H9 (cell line): Measurements from ENCODE around the gene CCDC170. TPM values are rescaled to one million over a fixed set of nuclear protein-coding genes. Genes with fewer than 3 reads are reported as not detected.

ENCODE experiments used
- DNase-seq: peaks from one replicate; pipeline ENCODE4 v3.0.0-alpha.2; 2017
- H2AFZ ChIP-seq: one replicate; pipeline ENCODE4 v1.6.1; 2013; ENCODE audit warnings: mild to moderate bottlenecking, low read length, control low read depth, moderate library complexity
- H2AK5ac ChIP-seq: 2 replicates; pipeline ENCODE4 v1.6.1; 2013; ENCODE audit warnings: low read length, control low read depth, mixed read lengths; ENCODE audit not compliant: insufficient read length
- H2BK120ac ChIP-seq: one replicate; pipeline ENCODE4 v1.6.1; 2013; ENCODE audit warnings: low read depth, mild to moderate bottlenecking, low read length, control low read depth, inconsistent platforms; ENCODE audit not compliant: poor library complexity, severe bottlenecking
- H2BK12ac ChIP-seq: 2 replicates; pipeline ENCODE4 v1.6.1; 2013; ENCODE audit warnings: low read length, control low read depth, mixed read lengths, low read depth; ENCODE audit not compliant: insufficient read length
- H2BK15ac ChIP-seq: 2 replicates; pipeline ENCODE4 v1.6.1; 2013; ENCODE audit warnings: low read depth, low read length, control low read depth
- H2BK20ac ChIP-seq: one replicate; pipeline ENCODE4 v1.6.1; 2013; ENCODE audit warnings: low read depth, mild to moderate bottlenecking, low read length, control low read depth, inconsistent platforms; ENCODE audit not compliant: poor library complexity, severe bottlenecking
- H2BK5ac ChIP-seq: 2 replicates; pipeline ENCODE4 v1.6.1; 2013; ENCODE audit warnings: low read length, control low read depth, mixed read lengths; ENCODE audit not compliant: insufficient read length
- H3K14ac ChIP-seq: 2 replicates; pipeline ENCODE4 v1.6.1; 2013; ENCODE audit warnings: low read length, control low read depth; ENCODE audit not compliant: insufficient read depth
- H3K18ac ChIP-seq: 2 replicates; pipeline ENCODE4 v1.6.1; 2013; ENCODE audit warnings: low read depth, mild to moderate bottlenecking, mixed read lengths, low read length, control low read depth; ENCODE audit not compliant: insufficient read length
- H3K23ac ChIP-seq: 2 replicates; pipeline ENCODE4 v1.6.1; 2013; ENCODE audit warnings: low read length, control low read depth, mixed read lengths, low read depth; ENCODE audit not compliant: insufficient read length
- H3K23me2 ChIP-seq: 2 replicates; pipeline ENCODE4 v1.6.1; 2013; ENCODE audit warnings: low read depth, mild to moderate bottlenecking, mixed read lengths, low read length, control low read depth; ENCODE audit not compliant: insufficient read length, poor library complexity, severe bottlenecking
- H3K27ac ChIP-seq: 2 replicates; pipeline ENCODE4 v1.5.1; 2013; ENCODE audit warnings: low read length, control low read depth, mixed read lengths, low read depth; ENCODE audit not compliant: insufficient read length
- H3K27me3 ChIP-seq: 2 replicates; pipeline ENCODE4 v1.6.1; 2013; ENCODE audit warnings: low read length, control low read depth, inconsistent platforms; ENCODE audit not compliant: insufficient read depth
- H3K4ac ChIP-seq: 2 replicates; pipeline ENCODE4 v1.6.1; 2013; ENCODE audit warnings: low read depth, mild to moderate bottlenecking, control low read depth, inconsistent platforms, low read length, moderate library complexity
- H3K4me1 ChIP-seq: 2 replicates; pipeline ENCODE4 v1.6.1; 2013; ENCODE audit warnings: low read length, control low read depth, inconsistent platforms; ENCODE audit not compliant: insufficient read depth
- H3K4me2 ChIP-seq: 2 replicates; pipeline ENCODE4 v1.6.1; 2013; ENCODE audit warnings: low read length, control low read depth, mixed read lengths; ENCODE audit not compliant: insufficient read length, insufficient read depth
- H3K56ac ChIP-seq: 2 replicates; pipeline ENCODE4 v1.6.1; 2013; ENCODE audit warnings: low read depth, mild to moderate bottlenecking, mixed read lengths, low read length, control low read depth; ENCODE audit not compliant: insufficient read length
- H3K79me1 ChIP-seq: 2 replicates; pipeline ENCODE4 v1.6.1; 2013; ENCODE audit warnings: low read depth, mild to moderate bottlenecking, moderate library complexity, low read length, control low read depth, inconsistent platforms; ENCODE audit not compliant: insufficient read depth, poor library complexity, severe bottlenecking
- H3K79me2 ChIP-seq: 2 replicates; pipeline ENCODE4 v1.6.1; 2013; ENCODE audit warnings: low read length, control low read depth, inconsistent platforms; ENCODE audit not compliant: insufficient read depth
- H3K9ac ChIP-seq: 2 replicates; pipeline ENCODE4 v1.6.1; 2013; ENCODE audit warnings: low read length, control low read depth, mixed read lengths; ENCODE audit not compliant: insufficient read length; ENCODE audit errors: extremely low read depth
- H3K9me3 ChIP-seq: one replicate; pipeline ENCODE4 v1.6.1; 2013; ENCODE audit warnings: low read depth, low read length, inconsistent platforms; ENCODE audit not compliant: control insufficient read depth
- H3T11ph ChIP-seq: one replicate; pipeline ENCODE4 v1.6.1; 2013; ENCODE audit warnings: mild to moderate bottlenecking, low read length, control low read depth, inconsistent platforms
- H4K20me1 ChIP-seq: one replicate; pipeline ENCODE4 v1.6.1; 2013; ENCODE audit not compliant: control insufficient read depth, insufficient read length, insufficient read depth
- H4K5ac ChIP-seq: 2 replicates; pipeline ENCODE4 v1.6.1; 2013; ENCODE audit warnings: low read depth, mild to moderate bottlenecking, mixed read lengths, low read length, control low read depth; ENCODE audit not compliant: insufficient read length
- H4K8ac ChIP-seq: replicated peaks from 2 replicates; pipeline ENCODE4 v1.6.1; 2013; ENCODE audit warnings: low read length, control low read depth, mixed read lengths, low read depth; ENCODE audit not compliant: insufficient read length
- H4K91ac ChIP-seq: 2 replicates; pipeline ENCODE4 v1.6.1; 2013; ENCODE audit warnings: low read depth, mild to moderate bottlenecking, moderate library complexity, mixed read lengths, low read length, control low read depth; ENCODE audit not compliant: insufficient read length
- H3K27ac Mint-ChIP-seq, 3 experiments: 2 replicates in 2 of 3; 3 replicates in 1 of 3; pipeline ENCODE4 v1.8.0; 2020 to 2021; ENCODE audit warnings: mixed read lengths in 3 of 3, mild to moderate bottlenecking in 1 of 3, moderate library complexity in 1 of 3
- H3K27me3 Mint-ChIP-seq: 2 replicates; pipeline ENCODE4 v1.8.0; 2021; ENCODE audit warnings: low read depth, mild to moderate bottlenecking, moderate library complexity, mixed read lengths
- H3K36me3 Mint-ChIP-seq, 3 experiments: 2 replicates in 2 of 3; 3 replicates in 1 of 3; pipeline ENCODE4 v1.8.0; 2020 to 2021; ENCODE audit warnings: low read depth in 3 of 3, mixed read lengths in 3 of 3; ENCODE audit not compliant: insufficient read depth in 1 of 3
- H3K4me1 Mint-ChIP-seq, 2 experiments: 2 replicates each; pipeline ENCODE4 v1.8.0; 2020; ENCODE audit warnings: mixed read lengths in 2 of 2
- H3K4me3 Mint-ChIP-seq, 2 experiments: 2 replicates in 1 of 2; 3 replicates in 1 of 2; pipeline ENCODE4 v1.8.0; 2020 to 2021; ENCODE audit warnings: mild to moderate bottlenecking in 2 of 2, mixed read lengths in 2 of 2, moderate library complexity in 1 of 2
- H3K9me3 Mint-ChIP-seq, 2 experiments: 2 replicates in 1 of 2; 3 replicates in 1 of 2; pipeline ENCODE4 v1.8.0; 2020; ENCODE audit warnings: mild to moderate bottlenecking in 2 of 2, mixed read lengths in 2 of 2, moderate library complexity in 1 of 2
- WGBS: extraction: QIAGEN DNeasy Blood & Tissue Kit; methylation state at CpG from one replicate; pipeline ENCODE4 v1.1.7; 2013; ENCODE audit warnings: missing lambda C conversion rate, low lambda C conversion rate, mixed read lengths; ENCODE audit not compliant: insufficient read length; ENCODE audit errors: extremely low coverage; 5-methylcytosine and 5-hydroxymethylcytosine counted together
- total RNA-seq: library from RNA; stranded (reverse); gene quantifications from 2 replicates; pipeline ENCODE4 v1.2.1, GENCODE V29; 2021
- TF ChIP-seq, protein P1 (sequence below): fragments of 200-600 bp; sonication (generic); conservative IDR thresholded peaks from 3 replicates; pipeline ENCODE4 v1.8.0; 2021; ENCODE audit warnings: antibody characterized with exemption, mild to moderate bottlenecking

The CCDC170 gene
- total RNA-seq, 1 experiment from 2014 or later, result 0.07 TPM

DNA sequence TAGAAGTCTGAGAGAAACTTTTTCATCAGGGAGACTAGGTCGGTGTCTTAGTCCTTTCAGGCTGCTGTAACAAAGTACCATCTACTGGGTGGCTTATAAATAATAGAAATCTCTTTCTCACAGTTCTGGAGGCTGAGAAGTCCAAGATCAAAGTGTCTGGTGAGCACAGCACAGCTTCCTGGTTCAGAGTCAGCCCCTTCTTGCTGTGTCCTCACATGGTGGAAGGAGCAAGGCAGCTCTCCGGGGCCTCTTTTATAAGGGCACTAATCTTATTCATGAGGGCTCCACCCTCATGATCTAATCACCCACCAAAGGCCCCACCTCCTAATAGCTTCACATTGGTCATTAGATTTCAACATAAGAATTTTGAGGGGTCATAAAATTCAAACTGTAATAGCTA is 122.8 kb downstream of the CCDC170 start:
- no peak overlapping the region for H4K91ac ChIP-seq
- H3K14ac ChIP-seq, result no peak overlapping the region
- Mint-ChIP-seq H3K4me3 (no peak overlapping the region), H3K4me1 (peaks cover 29 to 30% of the 10 kb centered on the region in 2 experiments), H3K36me3 (no peaks in the 10 kb centered on the region; a peak in 2 of 7 replicates), H3K9me3 (no peaks in the 10 kb centered on the region; a peak in 1 of 5 replicates), H3K27me3 (no peaks in the 10 kb centered on the region), H3K27ac (peak overlapping the region; percentile 20 to 93 (median 90); a peak in 3 of 7 replicates)
- H2BK15ac ChIP-seq, result no peak overlapping the region
- H4K5ac ChIP-seq, result no peak overlapping the region
- no peak overlapping the region for H2BK12ac ChIP-seq
- H3K23me2 ChIP-seq, result no peaks in the 10 kb centered on the region
- no peak overlapping the region for H2AFZ ChIP-seq
- no peak overlapping the region for H3K4me2 ChIP-seq
- no peak overlapping the region for H2AK5ac ChIP-seq
- no peak overlapping the region for H2BK120ac ChIP-seq
- H3K79me2 ChIP-seq, result no peaks in the 10 kb centered on the region
- TF ChIP-seq, protein P1, sequence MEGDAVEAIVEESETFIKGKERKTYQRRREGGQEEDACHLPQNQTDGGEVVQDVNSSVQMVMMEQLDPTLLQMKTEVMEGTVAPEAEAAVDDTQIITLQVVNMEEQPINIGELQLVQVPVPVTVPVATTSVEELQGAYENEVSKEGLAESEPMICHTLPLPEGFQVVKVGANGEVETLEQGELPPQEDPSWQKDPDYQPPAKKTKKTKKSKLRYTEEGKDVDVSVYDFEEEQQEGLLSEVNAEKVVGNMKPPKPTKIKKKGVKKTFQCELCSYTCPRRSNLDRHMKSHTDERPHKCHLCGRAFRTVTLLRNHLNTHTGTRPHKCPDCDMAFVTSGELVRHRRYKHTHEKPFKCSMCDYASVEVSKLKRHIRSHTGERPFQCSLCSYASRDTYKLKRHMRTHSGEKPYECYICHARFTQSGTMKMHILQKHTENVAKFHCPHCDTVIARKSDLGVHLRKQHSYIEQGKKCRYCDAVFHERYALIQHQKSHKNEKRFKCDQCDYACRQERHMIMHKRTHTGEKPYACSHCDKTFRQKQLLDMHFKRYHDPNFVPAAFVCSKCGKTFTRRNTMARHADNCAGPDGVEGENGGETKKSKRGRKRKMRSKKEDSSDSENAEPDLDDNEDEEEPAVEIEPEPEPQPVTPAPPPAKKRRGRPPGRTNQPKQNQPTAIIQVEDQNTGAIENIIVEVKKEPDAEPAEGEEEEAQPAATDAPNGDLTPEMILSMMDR, result no peak
- no peak overlapping the region for H3K18ac ChIP-seq
- no peaks in the 10 kb centered on the region for H3K27me3 ChIP-seq
- no peak overlapping the region for H3K27ac ChIP-seq
- H2BK5ac ChIP-seq, result no peak overlapping the region
- no peak for DNase-seq
- WGBS, result no CpG with 5 or more reads among the region's 2 CpGs
- H3T11ph ChIP-seq, result no peak overlapping the region
- no peaks in the 10 kb centered on the region for H3K9me3 ChIP-seq
- no peaks in the 10 kb centered on the region for H3K79me1 ChIP-seq
- H3K9ac ChIP-seq, result no peak overlapping the region
- no peak overlapping the region for H3K23ac ChIP-seq
- H2BK20ac ChIP-seq, result no peak overlapping the region
- no peak overlapping the region for H4K8ac ChIP-seq
- no peak overlapping the region for H3K56ac ChIP-seq
- no peaks in the 10 kb centered on the region for H4K20me1 ChIP-seq
- peaks cover 4% of the 10 kb centered on the region; the same call in 1 of the 2 replicates for H3K4me1 ChIP-seq
- H3K4ac ChIP-seq, result no peak overlapping the region
